SIG-M5 treated with dmso at 0.1 percent for 504 hours (cell line): ENCODE data around the gene CYP4V2.

Source experiments
- DNase-seq: peaks from one replicate; lab custom pipeline; 2025; ENCODE audit not compliant: unreplicated experiment; lab: John Stamatoyannopoulos, UW

The CYP4V2 gene

GRCh38 chr4:186188107-186188506 is 3.3 kb upstream of the CYP4V2 start:
- DNase-seq: no peak

DNA sequence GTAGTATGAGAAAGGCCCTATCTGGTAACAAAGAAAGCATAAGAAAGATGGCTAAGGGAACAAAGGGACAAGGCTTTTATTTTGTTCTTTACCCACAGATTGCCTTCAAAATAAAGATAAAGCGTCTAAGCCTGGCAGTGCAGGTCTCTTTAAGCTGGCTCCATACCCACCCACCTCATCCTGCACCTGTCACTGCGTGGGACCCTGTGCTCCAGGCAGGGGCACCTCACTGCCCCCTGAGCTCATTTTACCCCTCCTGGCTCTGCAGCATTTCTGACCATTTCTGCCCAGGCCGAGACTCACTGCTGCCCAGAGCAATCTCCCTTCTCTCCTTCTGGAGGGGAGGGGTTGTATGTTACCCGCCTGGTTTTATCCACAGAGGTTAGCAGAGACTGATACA is 1.7 kb upstream of the CYP4V2 start:
- no peak for DNase-seq

- no peak for DNase-seq
Observed at GRCh38 chr4:186190581-186191199, 677 bp upstream of the CYP4V2 start.

DNA sequence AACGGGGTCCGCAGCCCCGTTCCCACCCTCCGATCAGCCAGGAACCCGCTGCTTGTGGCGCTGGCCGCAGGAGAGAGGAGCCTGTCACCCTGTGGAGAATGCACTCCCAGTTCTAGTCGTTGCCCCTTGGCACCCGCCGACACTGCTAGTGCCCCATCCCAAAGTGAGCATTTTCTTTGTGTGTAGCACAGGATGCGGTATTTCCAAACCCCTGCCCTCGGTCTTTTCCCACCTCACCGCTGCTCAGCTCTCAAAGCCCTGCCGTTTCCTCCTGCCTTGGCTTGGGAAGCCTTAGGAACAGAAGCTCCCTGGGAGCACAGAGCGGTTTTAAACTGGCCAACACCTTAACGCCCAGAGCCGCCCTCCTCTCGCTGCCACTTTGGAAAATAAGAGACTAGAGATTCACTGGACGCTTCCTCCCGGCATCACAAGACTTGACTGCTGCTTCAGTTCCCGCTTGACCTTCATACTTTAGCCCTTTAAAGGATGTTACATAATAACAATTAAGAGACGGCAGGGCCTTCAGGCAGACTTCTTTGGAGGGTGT is 772 bp downstream of the CYP4V2 start:
- DNase-seq: peak; percentile 21

GRCh38 chr4:186193851-186194250 is 2.5 kb downstream of the CYP4V2 start:
- no peak for DNase-seq

GRCh38 chr4:186196063-186196462 is 4.7 kb downstream of the CYP4V2 start:
- no peak for DNase-seq

GRCh38 chr4:186200516-186200915 is 9.1 kb downstream of the CYP4V2 start:
- DNase-seq: no peak

DNA sequence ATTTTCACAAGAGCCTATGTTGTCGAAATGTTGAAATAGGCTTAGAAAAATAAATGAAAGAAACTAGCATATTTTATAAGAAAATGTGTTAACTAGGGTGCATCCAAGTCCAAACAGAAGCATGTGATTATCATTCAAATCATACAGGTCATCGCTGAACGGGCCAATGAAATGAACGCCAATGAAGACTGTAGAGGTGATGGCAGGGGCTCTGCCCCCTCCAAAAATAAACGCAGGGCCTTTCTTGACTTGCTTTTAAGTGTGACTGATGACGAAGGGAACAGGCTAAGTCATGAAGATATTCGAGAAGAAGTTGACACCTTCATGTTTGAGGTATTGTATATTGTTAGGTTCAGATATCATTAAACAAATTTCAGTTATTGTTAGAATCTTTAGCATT is 9.6 kb downstream of the CYP4V2 start:
- no peak for DNase-seq

DNA sequence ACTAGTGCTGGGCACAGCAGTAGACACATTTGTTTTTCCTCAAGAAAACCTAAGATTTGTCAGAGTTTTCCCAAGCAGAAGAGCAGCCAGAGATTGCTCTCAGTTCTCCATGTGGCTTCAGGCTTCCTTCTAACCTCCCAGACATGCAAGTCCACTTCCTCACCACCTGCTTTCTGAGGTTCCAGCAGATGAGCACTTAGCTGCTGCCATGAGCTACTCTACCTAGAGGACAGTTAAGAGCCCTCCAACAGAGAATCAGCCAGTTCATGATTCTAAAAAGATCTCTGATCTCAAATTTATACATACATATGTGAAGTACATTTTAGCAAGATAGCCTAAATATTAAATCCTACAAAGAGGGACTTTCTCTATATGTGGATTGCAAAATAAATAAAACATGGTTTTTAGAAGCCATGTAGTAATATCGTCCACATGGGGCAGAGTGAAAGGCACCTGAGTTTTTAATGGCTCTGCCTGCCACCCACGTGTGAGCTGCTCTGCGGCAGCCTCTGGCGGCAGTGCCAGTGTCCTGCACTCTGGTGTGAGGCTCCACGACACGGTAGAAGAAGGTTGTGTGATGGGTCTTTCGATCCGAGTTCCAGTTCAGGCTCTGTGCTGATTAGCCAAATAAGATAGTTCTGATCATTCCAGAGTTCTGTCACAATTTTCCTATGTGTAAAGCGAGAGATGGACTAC is 10.3 kb downstream of the CYP4V2 start:
- DNase-seq: no peak

GRCh38 chr4:186202490-186203140 is 11.2 kb downstream of the CYP4V2 start:
- DNase-seq: no peak

- no peak for DNase-seq
Observed at GRCh38 chr4:186203406-186203805, 12.0 kb downstream of the CYP4V2 start.

- DNase-seq: no peak
Observed at GRCh38 chr4:186204103-186204559, 12.8 kb downstream of the CYP4V2 start.

GRCh38 chr4:186204686-186205085 is 13.3 kb downstream of the CYP4V2 start:
- no peak for DNase-seq

DNA sequence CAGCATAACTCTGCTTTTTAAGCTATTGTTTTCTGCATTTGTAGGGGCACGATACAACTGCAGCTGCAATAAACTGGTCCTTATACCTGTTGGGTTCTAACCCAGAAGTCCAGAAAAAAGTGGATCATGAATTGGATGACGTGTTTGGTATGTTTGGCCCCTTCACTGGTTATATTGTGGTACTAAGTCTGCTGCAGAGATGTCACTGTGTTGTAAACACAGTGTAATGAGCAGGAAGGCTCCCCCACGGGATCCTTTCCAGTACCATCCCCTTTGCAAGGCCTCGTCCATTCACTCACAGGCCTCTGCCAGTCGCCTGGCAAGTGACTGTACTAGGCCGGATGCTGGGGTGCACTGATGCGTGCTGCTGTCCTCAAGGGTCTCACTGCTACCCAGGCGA is 13.8 kb downstream of the CYP4V2 start:
- no peak for DNase-seq

DNA sequence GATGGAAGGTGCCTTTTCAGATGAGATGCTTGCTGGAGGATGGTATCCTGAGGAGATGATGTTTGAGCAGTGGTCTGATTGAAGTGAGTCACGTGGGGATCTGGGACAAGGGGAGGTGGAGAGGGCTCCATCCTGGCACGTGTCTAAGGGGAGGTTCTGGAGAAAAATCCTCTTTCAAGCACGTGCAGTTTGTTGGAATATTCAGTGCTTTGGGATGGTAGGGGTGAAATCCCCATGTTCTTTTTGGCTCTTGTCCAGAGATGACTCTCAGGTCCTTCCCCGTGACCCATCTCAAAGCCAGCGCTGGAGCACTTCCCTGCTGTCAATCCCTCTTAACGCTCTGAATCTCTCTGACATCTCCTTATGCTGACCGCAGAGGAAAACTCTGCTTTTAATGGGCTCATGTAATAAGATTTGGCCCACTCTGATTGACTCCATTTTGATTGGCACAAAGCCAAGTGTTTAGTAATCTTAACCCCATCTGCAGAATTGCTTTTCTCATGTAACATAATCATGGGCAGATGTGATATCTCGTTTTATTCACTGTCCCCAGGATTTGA is 25.2 kb downstream of the CYP4V2 start:
- DNase-seq: no peak

- no peak for DNase-seq
Observed at GRCh38 chr4:186217733-186218293, 26.4 kb downstream of the CYP4V2 start.

DNA sequence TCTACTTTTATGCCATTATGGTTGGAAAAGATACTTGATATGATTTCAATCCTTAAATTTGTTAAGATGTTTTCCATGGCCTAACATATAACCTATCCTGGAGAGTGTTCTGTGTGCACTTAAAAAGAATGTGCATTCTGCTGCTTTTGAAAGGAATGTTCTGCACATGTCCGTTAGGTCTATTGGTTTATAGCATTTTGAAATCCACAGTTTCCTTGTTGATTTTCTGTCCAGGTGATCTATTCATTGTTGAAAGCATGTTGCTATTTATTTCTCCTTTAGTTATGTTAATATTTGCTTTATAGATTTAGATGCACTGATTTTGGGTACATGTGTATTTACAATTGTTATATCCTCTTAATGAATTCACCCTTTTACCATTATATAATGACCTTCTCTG is 30.3 kb downstream of the CYP4V2 start:
- no peak for DNase-seq

DNA sequence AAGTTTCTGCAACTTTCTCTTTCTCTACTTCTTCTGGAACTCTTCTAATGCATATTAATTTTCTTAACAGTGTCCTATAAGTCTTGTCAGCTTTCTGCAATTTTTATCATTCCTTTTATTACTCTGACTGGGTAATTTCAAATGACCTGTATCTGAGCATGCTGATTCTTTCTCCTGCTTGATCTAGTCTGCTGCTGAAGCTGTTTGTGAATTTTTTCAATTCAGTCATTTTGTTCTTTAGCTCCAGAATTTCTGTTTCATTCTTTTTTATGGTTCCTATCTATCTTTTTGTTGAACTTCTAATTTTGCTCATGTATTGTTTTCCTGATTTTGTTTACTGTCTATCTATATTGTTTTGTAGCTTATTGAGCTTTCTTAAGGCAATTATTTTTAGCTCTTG is 34.5 kb downstream of the CYP4V2 start:
- DNase-seq: no peak

GRCh38 chr4:186226521-186227189 is 35.3 kb downstream of the CYP4V2 start:
- no peak for DNase-seq

DNA sequence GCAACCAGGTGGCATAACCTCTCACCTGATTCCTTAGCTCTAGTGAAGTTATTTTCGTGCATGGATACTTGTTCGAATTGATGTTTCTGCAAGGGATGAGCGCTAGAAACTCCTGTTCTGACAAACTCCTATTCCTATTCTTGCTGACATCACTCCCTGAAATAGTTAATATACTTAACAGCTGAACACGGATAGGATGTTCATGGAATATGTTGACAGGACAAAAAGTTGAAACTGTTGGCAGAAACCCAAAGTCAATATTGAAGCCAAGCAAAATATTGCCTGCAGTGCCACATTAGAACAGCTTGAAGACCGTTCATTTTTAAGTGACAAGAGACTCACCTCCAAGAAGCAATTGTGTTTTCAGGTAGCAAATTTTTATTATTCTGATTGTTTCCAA is 35.9 kb downstream of the CYP4V2 start, which contains the start of gene KLKB1:
KLKB1 (plus strand) TSS at position 287 of the 400 bp plus-strand sequence. CDS start 689 bp downstream, outside the sequence.
- DNase-seq: no peak
